Fibroblast of skin of back (primary cell): ENCODE data around the gene PPP6R2.
"Not testable (repeated sequence)": the region's sequence is repeated elsewhere in the genome, so short reads cannot be mapped to it uniquely, and the experiment has no call there.

Experiments used
- DNase-seq: peaks from one replicate; pipeline ENCODE4 v3.0.0-alpha.2; 2013

Gene PPP6R2

GRCh38 chr22:50341977-50342650, 1.0 kb upstream of the PPP6R2 start:
- DNase-seq: peak; percentile 84

DNA sequence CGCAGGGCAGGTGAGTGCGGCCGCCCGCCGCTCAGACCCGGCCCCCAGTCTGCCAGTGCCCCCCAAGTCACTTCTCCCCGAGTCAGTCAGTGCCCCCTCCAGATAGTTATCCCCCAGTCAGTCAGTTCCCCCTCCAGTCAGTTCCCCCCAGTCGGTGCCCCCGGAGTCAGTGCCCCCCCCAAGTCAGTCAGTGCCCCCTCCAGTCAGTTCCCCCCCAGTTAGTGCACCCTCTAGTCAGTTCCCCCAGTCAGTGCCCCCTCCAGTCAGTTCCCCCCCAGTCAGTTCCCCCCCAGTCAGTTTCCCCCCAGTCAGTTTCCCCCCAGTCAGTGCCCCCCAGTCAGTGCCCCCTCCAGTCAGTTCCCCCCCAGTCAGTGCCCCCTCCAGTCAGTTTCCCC, 411 bp downstream of the PPP6R2 start:
- DNase-seq: no peak

- no peak for DNase-seq
Measured at GRCh38 chr22:50346470-50346869, 3.3 kb downstream of the PPP6R2 start.

GRCh38 chr22:50347157-50347556, 4.0 kb downstream of the PPP6R2 start:
- no peak for DNase-seq

- DNase-seq: no peak
Measured at GRCh38 chr22:50348058-50348457, 4.9 kb downstream of the PPP6R2 start.

GRCh38 chr22:50356186-50356585, 13.1 kb downstream of the PPP6R2 start:
- no peak for DNase-seq

- DNase-seq: no peak
Measured at GRCh38 chr22:50357222-50357621, 14.1 kb downstream of the PPP6R2 start.

DNA sequence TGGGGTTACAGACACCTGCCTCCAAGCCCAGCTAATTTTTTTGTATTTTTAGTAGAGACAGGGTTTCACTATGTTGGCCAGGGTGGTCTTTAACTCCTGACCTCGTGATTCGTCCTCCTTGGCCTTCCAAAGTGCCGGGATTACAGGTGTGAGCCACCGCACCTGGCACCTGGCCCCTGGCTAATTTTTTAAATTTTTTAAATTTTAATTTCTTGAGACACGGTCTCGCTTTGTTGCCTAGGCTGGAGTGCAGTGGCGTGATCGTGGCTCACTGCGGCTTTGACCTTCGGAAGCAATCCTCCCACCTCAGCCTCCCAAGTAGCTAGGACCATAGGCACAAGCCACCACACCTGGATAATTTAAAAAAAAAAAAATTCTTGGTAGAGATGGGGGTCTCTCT, 14.6 kb downstream of the PPP6R2 start:
- no peak for DNase-seq

DNA sequence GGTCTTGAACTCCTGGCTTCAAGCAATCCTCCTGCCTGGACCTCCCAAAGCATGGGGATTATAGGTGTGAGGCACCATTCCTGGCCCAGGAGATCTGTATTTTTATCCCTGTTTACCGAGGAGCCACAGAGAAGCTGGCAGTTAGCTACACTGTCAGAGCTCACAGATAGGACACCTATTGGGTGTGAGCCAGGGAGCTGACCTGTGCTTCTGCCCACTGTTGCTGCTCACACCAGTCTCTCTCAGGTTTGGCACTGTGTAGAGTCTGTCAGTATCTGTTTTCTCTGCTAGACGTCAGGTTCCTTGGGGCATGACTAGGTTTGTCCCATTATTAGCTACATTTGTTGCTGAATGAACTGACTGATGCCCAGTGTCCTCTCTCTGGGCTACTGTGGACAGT, 17.5 kb downstream of the PPP6R2 start:
- DNase-seq: no peak

GRCh38 chr22:50361222-50361621, 18.1 kb downstream of the PPP6R2 start:
- no peak for DNase-seq

GRCh38 chr22:50361688-50362087, 18.6 kb downstream of the PPP6R2 start:
- DNase-seq: no peak

DNA sequence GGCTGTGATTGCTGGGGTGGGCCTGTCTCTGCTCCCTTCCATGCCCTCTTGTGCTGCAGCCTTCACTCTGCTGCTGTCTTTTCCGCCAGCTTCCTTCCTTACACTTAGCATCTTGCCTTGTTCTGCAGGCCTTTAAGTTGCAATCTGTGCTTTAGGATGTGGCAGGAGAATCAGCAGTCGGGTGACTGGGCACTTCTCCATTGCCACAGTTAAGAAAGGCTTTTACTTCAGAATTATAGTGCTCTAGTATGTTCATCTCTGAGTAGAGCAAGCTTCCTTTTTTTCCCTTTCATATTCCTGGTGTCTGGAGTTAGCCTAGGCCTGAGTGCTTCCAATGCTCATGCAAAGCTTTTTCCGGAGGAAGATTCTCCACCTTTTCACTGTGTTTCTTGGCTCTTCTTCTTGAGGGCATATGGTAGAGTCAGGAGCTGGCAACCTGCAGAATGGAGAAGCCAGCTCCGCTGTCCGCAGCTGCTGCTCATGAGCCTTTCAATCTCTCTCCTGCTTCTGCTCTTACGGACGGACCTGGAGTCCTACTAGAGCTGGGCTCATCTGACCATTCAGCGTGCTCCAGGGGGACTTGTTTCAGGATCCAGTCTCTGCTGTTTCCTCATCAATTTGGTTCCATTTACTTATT, 20.2 kb downstream of the PPP6R2 start:
- no peak for DNase-seq

- not testable (repeated sequence) for DNase-seq
Measured at GRCh38 chr22:50363803-50364194, 20.7 kb downstream of the PPP6R2 start.

DNA sequence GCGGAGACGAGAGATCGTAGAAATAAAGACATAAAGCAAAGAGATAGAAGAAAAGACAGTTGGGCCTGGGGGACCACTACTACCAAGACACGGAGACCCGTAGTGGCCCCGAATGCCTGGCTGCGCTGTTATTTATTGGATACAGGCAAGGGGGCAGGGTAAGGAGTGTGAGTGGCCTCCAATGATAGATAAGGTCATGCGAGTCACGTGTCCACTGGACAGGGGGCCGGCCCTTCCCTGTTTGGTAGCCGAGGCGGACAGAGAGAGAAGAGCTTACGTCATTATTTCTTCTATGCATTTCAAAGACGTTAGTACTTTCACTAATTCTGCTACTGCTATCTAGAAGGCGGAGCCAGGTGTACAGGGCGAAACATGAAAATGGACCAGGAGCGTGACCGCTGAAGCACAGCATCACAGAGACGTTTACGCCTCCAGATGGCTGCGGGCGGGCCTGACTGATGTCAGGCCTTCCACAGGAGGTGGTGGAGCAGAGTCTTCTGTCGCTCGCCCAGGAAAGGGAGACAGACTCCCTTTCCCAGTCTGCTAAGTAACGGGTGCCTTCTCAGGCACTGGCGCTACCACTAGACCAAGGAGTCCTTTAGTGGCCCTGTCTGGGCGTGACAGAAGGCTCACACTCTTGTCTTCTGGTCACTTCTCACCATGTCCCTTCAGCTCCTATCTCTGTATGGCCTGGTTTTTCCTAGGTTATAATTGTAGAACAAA, 24.8 kb downstream of the PPP6R2 start:
- DNase-seq: no peak

GRCh38 chr22:50371101-50371648, 28.0 kb downstream of the PPP6R2 start:
- no peak for DNase-seq

- no peak for DNase-seq
Measured at GRCh38 chr22:50376085-50376651, 33.0 kb downstream of the PPP6R2 start.

DNA sequence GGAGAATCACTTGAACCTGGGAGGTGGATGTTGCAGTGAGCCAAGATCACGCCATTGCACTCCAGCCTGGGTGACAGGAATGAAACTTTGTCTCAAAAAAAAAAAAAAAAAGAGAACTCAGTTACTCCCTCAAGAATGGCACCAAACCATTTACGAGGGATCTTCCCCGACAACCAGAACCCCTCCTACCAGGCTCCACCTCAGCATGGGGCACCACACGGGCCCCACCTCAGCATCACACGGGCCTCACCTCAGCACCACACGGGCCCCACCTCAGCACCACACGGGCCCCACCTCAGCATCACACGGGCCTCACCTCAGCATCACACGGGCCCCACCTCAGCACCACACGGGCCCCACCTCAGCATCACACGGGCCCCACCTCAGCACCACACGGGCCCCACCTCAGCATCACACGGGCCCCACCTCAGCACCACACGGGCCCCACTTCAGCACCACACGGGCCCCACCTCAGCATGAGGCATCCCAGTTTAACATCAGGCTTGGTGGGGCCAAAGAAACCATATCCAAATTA, 38.0 kb downstream of the PPP6R2 start:
- not testable (repeated sequence) for DNase-seq

- DNase-seq: no peak
Measured at GRCh38 chr22:50396751-50397370, 53.7 kb downstream of the PPP6R2 start.

DNA sequence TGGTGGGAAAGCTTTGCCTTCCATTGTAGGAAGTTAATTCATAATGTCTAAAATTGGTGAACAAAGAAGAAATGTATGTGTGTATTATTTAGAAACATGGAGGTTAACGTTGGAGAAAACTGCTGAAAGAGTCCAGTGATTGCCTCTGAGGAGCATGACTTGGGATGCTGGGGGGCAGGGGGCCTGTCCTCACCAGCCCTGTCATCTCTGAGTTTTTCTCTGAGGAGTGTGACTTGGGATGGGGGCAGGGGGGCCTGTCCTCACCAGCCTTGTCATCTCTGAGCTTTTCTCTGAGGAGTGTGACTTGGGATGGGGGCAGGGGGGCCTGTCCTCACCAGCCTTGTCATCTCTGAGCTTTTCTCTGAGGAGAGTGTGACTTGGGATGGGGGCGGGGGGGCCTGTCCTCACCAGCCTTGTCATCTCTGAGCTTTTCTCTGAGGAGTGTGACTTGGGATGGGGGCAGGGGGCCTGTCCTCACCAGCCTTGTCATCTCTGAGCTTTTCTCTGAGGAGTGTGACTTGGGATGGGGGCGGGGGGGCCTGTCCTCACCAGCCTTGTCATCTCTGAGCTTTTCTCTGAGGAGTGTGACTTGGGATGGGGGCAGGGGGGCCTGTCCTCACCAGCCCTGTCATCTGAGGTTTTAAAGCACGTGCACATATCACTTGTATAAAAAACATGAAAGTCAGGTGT, 54.4 kb downstream of the PPP6R2 start:
- not testable (repeated sequence) for DNase-seq

- DNase-seq: no peak
Measured at GRCh38 chr22:50398831-50399648, 55.9 kb downstream of the PPP6R2 start.
